C4-2B (cell line): Measurements from ENCODE around the gene ANXA4.
"Not testable (repeated sequence)": the region's sequence is repeated elsewhere in the genome, so short reads cannot be mapped to it uniquely, and the experiment has no call there.

Experiments
- H3K27ac ChIP-seq: fragments of 450-650 bp; 2 replicates; pipeline ENCODE4 v1.5.1; 2017
- CTCF ChIP-seq: fragments of 450-650 bp; conservative IDR thresholded peaks from 2 replicates; pipeline ENCODE4 v1.5.1; 2017; ENCODE audit warnings: mild to moderate bottlenecking
- ZFX ChIP-seq: fragments of 450-650 bp; IDR thresholded peaks from 2 replicates; pipeline ENCODE4 v1.6.1; 2017

ANXA4 gene

DNA sequence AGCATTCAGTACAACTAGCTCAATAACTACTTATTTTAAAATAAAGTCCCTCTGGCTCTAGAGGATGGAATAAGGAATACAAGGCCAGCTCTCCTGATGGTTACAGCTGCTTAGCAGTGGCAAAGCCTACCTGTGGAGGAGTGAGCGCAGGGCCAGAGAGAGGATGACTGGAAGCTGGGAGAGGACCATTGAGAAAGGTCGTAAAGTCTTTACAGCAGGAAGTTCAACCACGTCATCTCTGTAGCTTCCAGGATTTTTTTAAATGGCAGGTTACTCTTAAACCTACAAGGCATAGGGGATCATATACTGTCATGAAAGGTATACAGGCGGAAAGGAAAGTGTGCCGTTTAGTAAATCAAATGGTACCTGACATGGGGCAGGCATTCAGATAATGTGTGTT, 26.3 kb downstream of the ANXA4 start:
- TF ChIP-seq CTCF = no peak
- TF ChIP-seq ZFX = no peak
- no peak overlapping the region for H3K27ac ChIP-seq

DNA sequence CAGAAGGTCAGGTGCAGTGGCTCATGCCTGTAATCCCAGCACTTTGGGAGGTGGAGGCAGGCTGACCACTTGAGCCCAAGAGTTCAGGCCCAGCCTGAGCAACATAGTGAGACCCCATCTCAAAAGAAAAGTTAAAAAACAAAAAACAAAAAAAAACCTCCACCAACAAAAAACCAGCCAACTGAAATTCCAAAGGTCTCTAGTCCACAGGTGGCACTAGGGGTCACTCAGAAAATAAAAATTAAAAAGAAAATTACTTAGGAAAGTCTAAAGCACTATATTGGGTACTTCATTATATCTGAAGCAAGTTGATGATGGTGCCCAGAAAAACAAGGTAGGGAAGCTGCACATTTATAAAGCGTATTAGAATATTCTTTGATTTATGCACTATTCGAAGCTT, 26.9 kb downstream of the ANXA4 start:
- no peak overlapping the region for H3K27ac ChIP-seq
- TF ChIP-seq ZFX (no peak), CTCF (no peak)

DNA sequence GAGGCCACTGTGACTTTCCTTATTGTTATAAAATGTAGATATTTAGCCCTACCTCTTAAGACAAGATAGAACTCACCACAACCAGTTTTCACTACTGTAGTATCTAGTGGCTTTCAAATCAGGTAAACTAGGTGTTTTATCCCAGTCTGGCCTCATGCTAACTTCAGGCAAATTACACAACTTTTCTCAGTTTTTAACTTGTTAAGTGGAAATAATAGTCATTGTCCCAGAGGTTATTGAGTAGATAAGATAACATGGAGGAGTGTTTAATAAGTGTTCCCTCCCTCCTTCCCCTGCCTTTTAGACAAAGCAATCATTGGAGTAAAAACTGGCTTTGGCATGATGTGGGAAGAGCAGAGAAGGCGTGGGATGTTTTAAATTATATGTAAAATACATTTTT, 27.3 kb downstream of the ANXA4 start:
- no peak for TF ChIP-seq ZFX
- no peak for TF ChIP-seq CTCF
- no peak overlapping the region for H3K27ac ChIP-seq

DNA sequence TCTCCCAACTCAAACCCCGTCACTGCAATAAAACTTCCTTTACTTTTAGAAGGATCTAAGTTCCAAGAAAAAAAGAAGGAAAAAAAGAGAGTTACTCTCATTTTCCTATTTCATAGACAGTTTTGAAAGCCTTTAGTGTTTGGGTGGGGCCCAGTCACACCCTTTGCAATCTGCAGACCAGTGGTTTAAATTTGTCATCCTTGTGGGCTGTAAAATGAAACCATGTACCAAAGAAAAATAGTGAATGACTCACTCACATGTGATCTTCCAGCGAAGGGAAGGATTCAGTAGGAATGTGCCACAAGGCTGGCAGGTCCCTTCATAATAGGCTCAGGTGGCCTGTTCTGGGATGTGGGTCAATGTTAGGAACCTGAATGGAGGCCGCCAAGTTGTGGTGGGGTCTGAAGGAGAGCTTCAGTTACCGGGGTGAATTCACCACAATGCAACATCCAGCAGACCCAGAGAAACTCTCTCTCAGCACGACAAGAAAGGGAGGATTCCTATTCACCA, 28.3 kb downstream of the ANXA4 start:
- no peak for TF ChIP-seq CTCF
- TF ChIP-seq ZFX = no peak
- no peak overlapping the region for H3K27ac ChIP-seq

GRCh38 chr2:69770747-69771146, 28.8 kb downstream of the ANXA4 start:
- no peak overlapping the region for H3K27ac ChIP-seq
- TF ChIP-seq ZFX = no peak
- TF ChIP-seq CTCF = no peak

DNA sequence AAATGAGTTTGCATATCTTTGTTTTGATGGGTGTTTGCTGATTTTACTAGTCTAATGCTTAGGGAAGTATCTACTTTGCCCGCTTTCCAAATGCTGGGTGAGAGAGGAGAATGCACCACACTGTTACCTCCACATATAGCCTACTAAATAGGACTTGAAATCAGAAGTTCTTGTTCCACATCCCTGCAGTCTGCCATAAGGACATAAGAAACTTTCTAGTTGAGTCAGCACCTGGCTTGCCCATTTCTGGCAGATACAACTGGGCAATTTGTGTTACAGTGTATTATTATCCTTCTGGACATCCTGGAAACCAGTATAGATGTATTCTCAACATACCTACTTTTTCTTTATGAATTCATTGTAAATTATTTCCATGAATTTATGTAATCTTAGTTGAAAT, 29.5 kb downstream of the ANXA4 start:
- H3K27ac ChIP-seq = no peak overlapping the region
- TF ChIP-seq ZFX = no peak

- TF ChIP-seq CTCF (no peak), ZFX (no peak)
- no peak overlapping the region for H3K27ac ChIP-seq
Observed at GRCh38 chr2:69773206-69773605, 31.3 kb downstream of the ANXA4 start.

- H3K27ac ChIP-seq = not testable (repeated sequence)
Observed at GRCh38 chr2:69774258-69774983, 32.5 kb downstream of the ANXA4 start.
